GM19240 (cell line): ENCODE data around the gene FRMD5.
"Not testable (repeated sequence)": the region's sequence is repeated elsewhere in the genome, so short reads cannot be mapped to it uniquely, and the experiment has no call there.

Experiments used
- DNase-seq: peaks from one replicate; pipeline ENCODE4 v3.0.0; 2011; ENCODE audit warnings: low spot score; ENCODE audit not compliant: insufficient read length

Gene FRMD5

GRCh38 chr15:44195151-44195740, at the start of gene FRMD5:
Gene FRMD5, minus strand, starts transcription at chr15:44195271.
- peak; percentile 54 for DNase-seq

- no peak for DNase-seq
Observed at GRCh38 chr15:44243829-44244228, 48.8 kb upstream of the FRMD5 start.

- no peak for DNase-seq
Observed at GRCh38 chr15:44243141-44243540, 48.1 kb upstream of the FRMD5 start.

GRCh38 chr15:44231842-44232241, 36.8 kb upstream of the FRMD5 start:
- DNase-seq = no peak

GRCh38 chr15:44229301-44229700, 34.2 kb upstream of the FRMD5 start:
- DNase-seq = not testable (repeated sequence)

GRCh38 chr15:44227584-44227983, 32.5 kb upstream of the FRMD5 start:
- DNase-seq = no peak

GRCh38 chr15:44227001-44227400, 31.9 kb upstream of the FRMD5 start:
- DNase-seq = not testable (repeated sequence)

- DNase-seq = no peak
Observed at GRCh38 chr15:44222478-44222877, 27.4 kb upstream of the FRMD5 start.

GRCh38 chr15:44219073-44219472, 24.0 kb upstream of the FRMD5 start:
- DNase-seq = no peak

- DNase-seq = no peak
Observed at GRCh38 chr15:44216958-44217357, 21.9 kb upstream of the FRMD5 start.

- no peak for DNase-seq
Observed at GRCh38 chr15:44215594-44215993, 20.5 kb upstream of the FRMD5 start.

GRCh38 chr15:44208956-44209355, 13.9 kb upstream of the FRMD5 start:
- DNase-seq = no peak

GRCh38 chr15:44207643-44208042, 12.6 kb upstream of the FRMD5 start:
- no peak for DNase-seq

GRCh38 chr15:44199393-44199792, 4.3 kb upstream of the FRMD5 start:
- no peak for DNase-seq

- DNase-seq = no peak
Observed at GRCh38 chr15:44194323-44195150, 534 bp downstream of the FRMD5 start.

- no peak for DNase-seq
Observed at GRCh38 chr15:44193651-44194322, 1.3 kb downstream of the FRMD5 start.

- no peak for DNase-seq
Observed at GRCh38 chr15:44188795-44189194, 6.3 kb downstream of the FRMD5 start.

- DNase-seq = no peak
Observed at GRCh38 chr15:44186705-44187104, 8.4 kb downstream of the FRMD5 start.

- no peak for DNase-seq
Observed at GRCh38 chr15:44183363-44183762, 11.7 kb downstream of the FRMD5 start.

- no peak for DNase-seq
Observed at GRCh38 chr15:44181410-44181809, 13.7 kb downstream of the FRMD5 start.

GRCh38 chr15:44177139-44177538, 17.9 kb downstream of the FRMD5 start:
- DNase-seq = no peak

GRCh38 chr15:44173813-44174212, 21.3 kb downstream of the FRMD5 start:
- no peak for DNase-seq
